ENCODE measurements around the gene INSM1. TPM values are rescaled to one million over a fixed set of nuclear protein-coding genes. Genes with fewer than 3 reads are reported as not detected.

The INSM1 gene
- polyA plus RNA-seq, 1 of the 3 experiments (the other 2 are of a cell fraction), result not detected

GRCh38 chr20:20410678-20411077 lies 42.8 kb downstream of the INSM1 start:
- no peak overlapping the region for H3K9ac ChIP-seq
- H3K9me3 ChIP-seq, result no peaks in the 10 kb centered on the region
- H3K4me1 ChIP-seq (ENCODE audit: control insufficient read depth in 1 of 2, insufficient read depth in 2 of 2, low read depth in 1 of 2, low read length in 1 of 2), result peaks cover 0 to 25% of the 10 kb centered on the region in 2 experiments; a peak in 3 of 4 replicates
- H2AFZ ChIP-seq (ENCODE audit: low read depth), result no peak overlapping the region
- H3K27ac ChIP-seq (ENCODE audit: low read depth in 2 of 2, low read length in 1 of 2), result no peak overlapping the region
- ChIA-PET CTCF (interaction anchor here (0.6 to 3.7 kb wide), 8 partner anchors 9 to 327 kb away, joined by 3 to 9 read pairs (median 3); no protein-coding TSS in a partner anchor), POLR2A (no interaction called here)
- no peaks in the 10 kb centered on the region for H3K79me2 ChIP-seq (ENCODE audit: insufficient read depth)
- no peak overlapping the region for H3K4me3 ChIP-seq (ENCODE audit: low read depth in 2 of 2, low read length in 1 of 2)
- 59% methylated on average over 6 of the region's 6 CpGs for WGBS (ENCODE audit: low lambda C conversion rate)
- H3K4me2 ChIP-seq, result no peak overlapping the region
- no peaks in the 10 kb centered on the region for H4K20me1 ChIP-seq (ENCODE audit: insufficient read depth)
- peak; percentile 66 for DNase-seq
- H3K27me3 ChIP-seq (ENCODE audit: insufficient read depth), result no peaks in the 10 kb centered on the region
- no peaks in the 10 kb centered on the region for H3F3A ChIP-seq (replicated peaks; ENCODE audit: insufficient read depth)
- TF ChIP-seq JUND (IDR thresholded peaks at IDR 0.05) (no peak), RXRA (IDR thresholded peaks at IDR 0.05; ENCODE audit: borderline replicate concordance, low read depth) (no peak), NRF1 (IDR thresholded peaks at IDR 0.05; ENCODE audit: low read depth, low read length) (peak; percentile 63), SIN3A (IDR thresholded peaks at IDR 0.05; ENCODE audit: borderline replicate concordance, low read depth, low read length) (no peak), RAD21 (IDR thresholded peaks at IDR 0.05; ENCODE audit: low read length) (peak; percentile 11; the same call in 1 of the 2 replicates), MXI1 (IDR thresholded peaks at IDR 0.05; ENCODE audit: low read depth, low read length) (peak; percentile 21; the same call in 1 of the 2 replicates), EZH2phosphoT487 (IDR thresholded peaks at IDR 0.05; ENCODE audit: borderline replicate concordance, low read depth) (no peak), MEF2A (IDR thresholded peaks at IDR 0.05; ENCODE audit: borderline replicate concordance, low read depth) (no peak), FOXJ3 (CRISPR knock-in tag; IDR thresholded peaks at IDR 0.05) (no peak; the same call in 1 of the 2 replicates), CHD2 (IDR thresholded peaks at IDR 0.05; ENCODE audit: low read length, partially characterized antibody) (peak; percentile 20), GATA2 (CRISPR knock-in tag; IDR thresholded peaks at IDR 0.05) (peak; percentile 95), EP300 (IDR thresholded peaks at IDR 0.05; ENCODE audit: borderline replicate concordance in 1 of 2, low read depth in 1 of 2, low read length in 1 of 2) (peak in 1 of 2 experiments; percentile 40; a peak in 1 of 4 replicates), FOXM1 (IDR thresholded peaks at IDR 0.05; ENCODE audit: low read depth) (no peak)
- no peaks in the 10 kb centered on the region for H3K36me3 ChIP-seq (replicated peaks in 1 of 2; ENCODE audit: control insufficient read depth in 1 of 2, insufficient read depth in 2 of 2, low read length in 1 of 2)
- no peaks in the 10 kb centered on the region for H3K9me2 ChIP-seq

GRCh38 chr20:20411402-20411801 lies 43.5 kb downstream of the INSM1 start:
- Histone ChIP-seq H3K27ac (ENCODE audit: low read depth in 2 of 2, low read length in 1 of 2) (no peak overlapping the region), H3K9me3 (no peaks in the 10 kb centered on the region), H4K20me1 (ENCODE audit: insufficient read depth) (no peaks in the 10 kb centered on the region), H3K36me3 (replicated peaks in 1 of 2; ENCODE audit: control insufficient read depth in 1 of 2, insufficient read depth in 2 of 2, low read length in 1 of 2) (no peaks in the 10 kb centered on the region), H3F3A (replicated peaks; ENCODE audit: insufficient read depth) (no peaks in the 10 kb centered on the region), H3K4me3 (ENCODE audit: low read depth in 2 of 2, low read length in 1 of 2) (no peak overlapping the region), H3K4me2 (no peak overlapping the region), H2AFZ (ENCODE audit: low read depth) (no peak overlapping the region), H3K9ac (no peak overlapping the region), H3K9me2 (no peaks in the 10 kb centered on the region), H3K79me2 (ENCODE audit: insufficient read depth) (no peaks in the 10 kb centered on the region), H3K27me3 (ENCODE audit: insufficient read depth) (no peaks in the 10 kb centered on the region), H3K4me1 (ENCODE audit: control insufficient read depth in 1 of 2, insufficient read depth in 2 of 2, low read depth in 1 of 2, low read length in 1 of 2) (peaks cover 0 to 25% of the 10 kb centered on the region in 2 experiments; a peak in 3 of 4 replicates)
- no peak for DNase-seq
- 76% methylated on average over 12 of the region's 12 CpGs for WGBS (ENCODE audit: low lambda C conversion rate)
- CTCF ChIA-PET, result interaction anchor here (0.8 to 3.7 kb wide), 7 partner anchors 8 to 328 kb away, joined by 3 to 9 read pairs (median 3); no protein-coding TSS in a partner anchor
- no peak for TF ChIP-seq RFX5 (IDR thresholded peaks at IDR 0.05; ENCODE audit: low read length)
- no peak for TF ChIP-seq FOSL2 (IDR thresholded peaks at IDR 0.05; ENCODE audit: borderline replicate concordance, low read depth)
- no peak for TF ChIP-seq GABPA (IDR thresholded peaks at IDR 0.05; ENCODE audit: low read depth)
- TF ChIP-seq TEAD4 (IDR thresholded peaks at IDR 0.05; ENCODE audit: borderline replicate concordance, insufficient read depth), result no peak
- TF ChIP-seq POLR2AphosphoS5 (IDR thresholded peaks at IDR 0.05; ENCODE audit: low read depth, low read length), result no peak
- TF ChIP-seq NFIC (IDR thresholded peaks at IDR 0.05; ENCODE audit: borderline replicate concordance), result no peak
- no peak for TF ChIP-seq USF2 (IDR thresholded peaks at IDR 0.05; ENCODE audit: borderline replicate concordance, low read depth, low read length)
- no peak for TF ChIP-seq FOXJ3 (CRISPR knock-in tag; IDR thresholded peaks at IDR 0.05)
- TF ChIP-seq JUND (IDR thresholded peaks at IDR 0.05), result no peak
- no peak for TF ChIP-seq CHD2 (IDR thresholded peaks at IDR 0.05; ENCODE audit: low read length, partially characterized antibody)
- TF ChIP-seq ELF1 (IDR thresholded peaks at IDR 0.05), result no peak
- TF ChIP-seq SIN3A (IDR thresholded peaks at IDR 0.05; ENCODE audit: borderline replicate concordance, low read depth, low read length), result no peak
- no peak for TF ChIP-seq MAX (IDR thresholded peaks at IDR 0.05; ENCODE audit: low read depth)
- no peak for TF ChIP-seq EZH2phosphoT487 (IDR thresholded peaks at IDR 0.05; ENCODE audit: borderline replicate concordance, low read depth)
- POLR2A ChIA-PET, result no interaction called here

Measured in SK-N-SH (cell line).